A549 (cell line): ENCODE results near the gene SMAD6. TPM values are rescaled to one million over a fixed set of nuclear protein-coding genes. Genes with fewer than 3 reads are reported as not detected.

Source experiments
- ATAC-seq, 2 experiments: fragments of 200-7000 bp in 1 of 2; fragments of >200 bp in 1 of 2; cut with Nextera tagmentation in 1 of 2; cut with Tn5 transposase in 1 of 2; 3 replicates each; pipeline versions ENCODE4 v1.8.0 to v1.9.1; 2018 to 2020; ENCODE audit warnings: mild to moderate bottlenecking in 1 of 2, moderate library complexity in 1 of 2
- CTCF ChIA-PET: fragments of 300-600 bp; sonication (Branson Sonifier 250); formaldehyde crosslinking; extraction: SDS; loops from one replicate; lab custom pipeline; 2021; ENCODE audit warnings: antibody characterized with exemption, inconsistent platforms; lab: Yijun Ruan, JAX
- POLR2A ChIA-PET: fragments of 350-600 bp; formaldehyde crosslinking; extraction: SDS; loops from one replicate; lab custom pipeline; 2021; ENCODE audit warnings: antibody characterized with exemption, inconsistent platforms; lab: Yijun Ruan, JAX
- DNase-seq, 2 experiments: peaks; one replicate each; pipeline versions ENCODE4 v3.0.0 to v3.0.0-alpha.2; 2011 to 2016; ENCODE audit warnings: low read depth in 1 of 2, low spot score in 1 of 2
- FAIRE-seq: peaks from 2 replicates; lab custom pipeline; 2011; peaks lifted over from hg19 to GRCh38; lab: Jason Lieb, UNC
- H3K27ac ChIP-seq, 2 experiments: fragments of >200 bp; sonication (Bioruptor Twin); formaldehyde crosslinking; 3 replicates each; pipeline ENCODE4 v1.5.1; 2016 to 2017
- H3K4me1 ChIP-seq: fragments of >200 bp; sonication (Bioruptor Twin); formaldehyde crosslinking; 3 replicates; pipeline ENCODE4 v1.6.1; 2016
- H3K4me2 ChIP-seq: fragments of >200 bp; sonication (Bioruptor Twin); formaldehyde crosslinking; 3 replicates; pipeline ENCODE4 v1.6.1; 2016
- H3K4me3 ChIP-seq: fragments of >200 bp; sonication (Bioruptor Twin); formaldehyde crosslinking; 3 replicates; pipeline ENCODE4 v1.5.1; 2016
- H3K9me3 ChIP-seq: fragments of >200 bp; sonication (Bioruptor Twin); formaldehyde crosslinking; 3 replicates; pipeline ENCODE4 v1.6.1; 2016
- BHLHE40 ChIP-seq: IDR thresholded peaks from 2 replicates; pipeline ENCODE4 v1.6.1; 2012; ENCODE audit warnings: low read depth, low read length, inconsistent platforms
- CBX2 ChIP-seq: fragments of 200-600 bp; sonication (generic); IDR thresholded peaks from 2 replicates; pipeline ENCODE4 v1.6.1; 2016; ENCODE audit warnings: low read depth, mild to moderate bottlenecking, borderline replicate concordance
- CEBPB ChIP-seq, 2 experiments: fragments of >200 bp in 1 of 2; sonication (Bioruptor Twin) in 1 of 2; formaldehyde crosslinking in 1 of 2; IDR thresholded peaks; 2 replicates each; pipeline ENCODE4 v1.6.1; 2012 to 2016
- CHD2 ChIP-seq: fragments of 150-350 bp; IDR thresholded peaks from 2 replicates; pipeline ENCODE4 v1.6.1; 2014; ENCODE audit warnings: low read length; ENCODE audit not compliant: partially characterized antibody
- CHD4 ChIP-seq: fragments of 200-600 bp; sonication (generic); IDR thresholded peaks from 2 replicates; pipeline ENCODE4 v1.6.1; 2016; ENCODE audit warnings: antibody characterized with exemption, mild to moderate bottlenecking, borderline replicate concordance
- E2F6 ChIP-seq: IDR thresholded peaks from 2 replicates; pipeline ENCODE4 v1.6.1; 2012; ENCODE audit warnings: low read depth, borderline replicate concordance
- EP300 ChIP-seq, 2 experiments: fragments of >200 bp; sonication (Bioruptor Twin); formaldehyde crosslinking; IDR thresholded peaks; 2 replicates in 1 of 2; 3 replicates in 1 of 2; pipeline ENCODE4 v1.6.1; 2016 to 2017
- FOSL2 ChIP-seq, 2 experiments: fragments of 450-650 bp in 1 of 2; fragments of >200 bp in 1 of 2; sonication (Bioruptor Twin) in 1 of 2; formaldehyde crosslinking; IDR thresholded peaks; 2 replicates each; pipeline versions ENCODE4 v1.5.0 to v1.6.1; 2016 to 2020; ENCODE audit warnings: mild to moderate bottlenecking in 1 of 2, moderate library complexity in 1 of 2
- GATA3 ChIP-seq: IDR thresholded peaks from 2 replicates; pipeline ENCODE4 v1.6.1; 2012; ENCODE audit warnings: borderline replicate concordance
- HES2 ChIP-seq: fragments of >200 bp; sonication (Bioruptor Twin); formaldehyde crosslinking; IDR thresholded peaks from 2 replicates; pipeline ENCODE4 v1.6.1; 2016
- HEYL ChIP-seq: fragments of 250-450 bp; sonication (Bioruptor Pico); IDR thresholded peaks from 2 replicates; pipeline ENCODE4 v1.8.0; 2021; ENCODE audit warnings: mild to moderate bottlenecking, moderate library complexity
- HOXB5 ChIP-seq: fragments of 250-450 bp; sonication (Bioruptor Pico); IDR thresholded peaks from 2 replicates; pipeline ENCODE4 v1.5.0; 2020; ENCODE audit warnings: mild to moderate bottlenecking, moderate library complexity
- JUN ChIP-seq, 2 experiments: fragments of >200 bp; sonication (Bioruptor Twin); formaldehyde crosslinking; IDR thresholded peaks; 2 replicates in 1 of 2; 3 replicates in 1 of 2; pipeline ENCODE4 v1.6.1; 2016 to 2017
- JUNB ChIP-seq: fragments of >200 bp; sonication (Bioruptor Twin); formaldehyde crosslinking; IDR thresholded peaks from 2 replicates; pipeline ENCODE4 v1.6.1; 2016
- MAX ChIP-seq: IDR thresholded peaks from 2 replicates; pipeline ENCODE4 v1.6.1; 2012
- MAZ ChIP-seq: fragments of 150-350 bp; IDR thresholded peaks from 2 replicates; pipeline ENCODE4 v1.6.1; 2014; ENCODE audit warnings: antibody characterized with exemption, low read depth, low read length, borderline replicate concordance
- NFE2L2 ChIP-seq: fragments of 150-350 bp; conservative IDR thresholded peaks from 2 replicates; pipeline ENCODE4 v1.6.1; 2014; ENCODE audit warnings: low read length
- PBX3 ChIP-seq: IDR thresholded peaks from 2 replicates; pipeline ENCODE4 v1.6.1; 2012
- RAD21 ChIP-seq, 2 experiments: fragments of >200 bp in 1 of 2; sonication (Bioruptor Twin) in 1 of 2; formaldehyde crosslinking in 1 of 2; IDR thresholded peaks in 1 of 2; conservative IDR thresholded peaks in 1 of 2; 2 replicates in 1 of 2; 3 replicates in 1 of 2; pipeline ENCODE4 v1.6.1; 2012 to 2018; ENCODE audit warnings: inconsistent platforms in 1 of 2
- RARB ChIP-seq: fragments of 250-450 bp; sonication (Bioruptor Pico); IDR thresholded peaks from 2 replicates; pipeline ENCODE4 v1.8.0; 2021; ENCODE audit warnings: mild to moderate bottlenecking, moderate library complexity
- RFX5 ChIP-seq: fragments of 450-650 bp; IDR thresholded peaks from 2 replicates; pipeline ENCODE4 v1.7.1; 2014; ENCODE audit warnings: antibody characterized with exemption, mild to moderate bottlenecking, moderate library complexity
- SMC3 ChIP-seq: fragments of >200 bp; sonication (Bioruptor Twin); formaldehyde crosslinking; IDR thresholded peaks from 3 replicates; pipeline ENCODE4 v1.6.1; 2018; ENCODE audit warnings: inconsistent platforms
- USF2 ChIP-seq: fragments of 450-650 bp; IDR thresholded peaks from 2 replicates; pipeline ENCODE4 v1.6.1; 2014; ENCODE audit warnings: antibody characterized with exemption
- ZNF302 ChIP-seq: fragments of 250-450 bp; sonication (Bioruptor Pico); IDR thresholded peaks from 2 replicates; pipeline ENCODE4 v1.9.0; 2021; ENCODE audit warnings: inconsistent platforms, mild to moderate bottlenecking, moderate library complexity
- WGBS: methylation state at CpG from one replicate; pipeline ENCODE4 v1.1.6; 2017; ENCODE audit errors: missing lambda C conversion rate; 5-methylcytosine and 5-hydroxymethylcytosine counted together
- polyA plus RNA-seq, 4 experiments: library from polyadenylated mRNA; depleted of rRNA in 3 of 4; stranded (reverse); fragments of >200 nt; fragmentation: RNase III in 1 of 4; extraction: RNeasy Plus Mini Kit Qiagen cat#74134 plus additional on column Dnase treatment in 1 of 4; gene quantifications; 2 replicates in 3 of 4; 3 replicates in 1 of 4; pipeline ENCODE4 v1.2.3, GENCODE V29; 2011 to 2017

Gene SMAD6
- polyA plus RNA-seq, 2 of the 4 experiments (the other 2 are of a cell fraction), result 9.6 to 46.6 TPM

- POLR2A ChIA-PET, result interaction anchor here (1.1 to 9.9 kb wide), 2 partner anchors 22 to 67 kb away, joined by 3 to 94 read pairs; partner anchors contain the start of gene SMAD6
- DNase-seq (peak in 1 of 2 experiments; percentile 71), ATAC-seq (peak in 1 of 2 experiments; percentile 2; a peak in 1 of 6 replicates), FAIRE-seq (no peak)
- TF ChIP-seq MAZ (no peak), GATA3 (peak; percentile 74), HOXB5 (CRISPR knock-in tag) (no peak), CHD2 (no peak), JUN (IDR thresholded peaks at IDR 0.05) (peak; percentile 57 to 85; a peak in 3 of 5 replicates), PBX3 (0 out of 2 replicates have a peak, but pooled peaks have one; percentile 18), BHLHE40 (no peak), HEYL (no peak), HES2 (no peak), EP300 (IDR thresholded peaks at IDR 0.05) (peak; percentile 48 to 68; a peak in 2 of 5 replicates), RFX5 (no peak), MAX (peak; percentile 67), SMC3 (peak; percentile 27), CEBPB (IDR thresholded peaks at IDR 0.05) (peak in 1 of 2 experiments; percentile 41; a peak in 1 of 4 replicates), RAD21 (conservative IDR thresholded peaks at IDR 0.05 in 1 of 2, IDR thresholded peaks at IDR 0.05 in 1 of 2) (peak in 1 of 2 experiments; percentile 36; a peak in 2 of 5 replicates), JUNB (peak; percentile 66), E2F6 (no peak), USF2 (no peak), FOSL2 (IDR thresholded peaks at IDR 0.05) (no peak), FOSL2 (CRISPR knock-in tag; IDR thresholded peaks at IDR 0.05) (peak; percentile 86)
- CTCF ChIA-PET, result interaction anchor here (0.9 to 42.9 kb wide), 16 partner anchors 11 to 204 kb away, joined by 3 to 779 read pairs (median 16); partner anchors contain the start of gene SMAD6
- Histone ChIP-seq H3K9me3 (no peaks in the 10 kb centered on the region), H3K4me1 (peaks cover 96% of the 10 kb centered on the region), H3K27ac (peak overlapping the region; percentile 93 to 94), H3K4me2 (peak overlapping the region; percentile 83), H3K4me3 (0 out of 3 replicates have a peak overlapping the region, but pooled peaks have one; percentile 6)
- 57% methylated on average over 14 of the region's 14 CpGs for WGBS
These were observed 68.7 kb downstream of the SMAD6 start for GRCh38 chr15:66770518-66771350.

- H3K4me3 ChIP-seq, result no peak overlapping the region
- ATAC-seq (no peak), FAIRE-seq (no peak), DNase-seq (no peak)
- H3K9me3 ChIP-seq, result no peaks in the 10 kb centered on the region
- WGBS, result 65% methylated on average over 5 of the region's 5 CpGs
- H3K4me2 ChIP-seq, result peak overlapping the region; percentile 83
- no peak for TF ChIP-seq CBX2
- TF ChIP-seq CHD4, result no peak
- no peak for TF ChIP-seq NFE2L2
- TF ChIP-seq ZNF302 (CRISPR knock-in tag), result no peak
- TF ChIP-seq SMC3, result no peak
- no peak for TF ChIP-seq RARB (CRISPR knock-in tag)
- H3K27ac ChIP-seq, result peak overlapping the region; percentile 93 to 94
- peaks cover 99% of the 10 kb centered on the region for H3K4me1 ChIP-seq
- CTCF ChIA-PET, result interaction anchor here (0.9 to 42.9 kb wide), 17 partner anchors 11 to 204 kb away, joined by 3 to 779 read pairs (median 14); partner anchors contain the start of gene SMAD6
- POLR2A ChIA-PET, result interaction anchor here (1.1 to 9.9 kb wide), 2 partner anchors 23 to 67 kb away, joined by 3 to 94 read pairs; partner anchors contain the start of gene SMAD6
These were observed 69.3 kb downstream of the SMAD6 start for GRCh38 chr15:66771351-66771650.
